ENCODE data around the gene DERL3. TPM values are rescaled to one million over a fixed set of nuclear protein-coding genes. Genes with fewer than 3 reads are reported as not detected.

The DERL3 gene
- total RNA-seq, 2 experiments from 2014 or later = 7.8 to 8.3 TPM

DNA sequence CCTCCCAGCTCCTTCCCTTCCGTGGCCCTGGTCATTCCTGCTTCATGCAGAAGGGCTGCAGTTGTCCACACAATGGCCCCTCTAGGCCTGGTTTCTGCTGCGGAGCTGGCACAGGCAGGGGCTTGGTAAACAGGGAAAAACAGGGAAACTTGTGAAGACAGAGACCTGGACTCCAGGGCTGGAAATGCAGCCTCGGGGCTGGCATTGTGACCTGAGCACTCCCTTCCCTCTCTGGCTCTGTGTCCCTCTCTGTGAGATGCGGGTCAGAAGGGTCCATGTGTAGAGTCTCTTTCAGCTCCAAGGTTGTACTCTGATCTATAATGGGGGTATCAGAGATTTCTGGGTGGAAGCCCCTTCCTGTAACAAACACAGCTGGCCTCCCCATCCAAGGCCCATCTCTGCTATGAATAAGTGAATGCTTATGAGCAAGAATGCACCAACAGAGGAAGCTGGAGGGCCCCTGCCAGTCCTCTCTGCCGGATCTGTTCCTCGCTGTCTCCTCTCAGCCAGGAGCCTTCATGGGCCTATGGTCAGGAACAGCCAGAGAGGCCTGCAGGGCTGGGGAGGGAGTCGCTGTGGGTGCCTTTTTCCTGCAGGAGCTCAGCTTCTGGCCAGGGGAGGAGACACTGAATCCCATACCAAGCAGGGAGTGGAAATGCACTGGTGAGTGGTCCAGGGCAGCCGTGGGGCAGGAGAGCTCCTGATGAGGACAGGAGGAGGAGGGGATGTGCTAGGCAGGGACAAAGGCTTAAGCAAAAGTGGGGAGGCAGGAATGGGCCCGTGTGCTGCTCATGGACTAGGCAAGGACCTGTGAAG is 6.7 kb upstream of the DERL3 start:
- Mint-ChIP-seq H3K9me3 (no peaks in the 10 kb centered on the region), H3K4me3 (no peak overlapping the region), H3K4me1 (peaks cover 17% of the 10 kb centered on the region), H3K27ac (no peak overlapping the region), H3K27me3 (peaks cover 14% of the 10 kb centered on the region), H3K36me3 (ENCODE audit: low read depth) (no peaks in the 10 kb centered on the region)
- no peak for DNase-seq
- POLR2A ChIA-PET = interaction anchor here (0.8 to 2.5 kb wide), 9 partner anchors 9 to 159 kb away, joined by 3 to 11 read pairs (median 4); partner anchors contain the start of genes CHCHD10, MIF, SLC2A11 and SMARCB1
- CTCF ChIA-PET = interaction anchor here (1.0 to 1.4 kb wide), 2 partner anchors 12 to 77 kb away, joined by 3 to 8 read pairs; partner anchors contain the start of gene SLC2A11

DNA sequence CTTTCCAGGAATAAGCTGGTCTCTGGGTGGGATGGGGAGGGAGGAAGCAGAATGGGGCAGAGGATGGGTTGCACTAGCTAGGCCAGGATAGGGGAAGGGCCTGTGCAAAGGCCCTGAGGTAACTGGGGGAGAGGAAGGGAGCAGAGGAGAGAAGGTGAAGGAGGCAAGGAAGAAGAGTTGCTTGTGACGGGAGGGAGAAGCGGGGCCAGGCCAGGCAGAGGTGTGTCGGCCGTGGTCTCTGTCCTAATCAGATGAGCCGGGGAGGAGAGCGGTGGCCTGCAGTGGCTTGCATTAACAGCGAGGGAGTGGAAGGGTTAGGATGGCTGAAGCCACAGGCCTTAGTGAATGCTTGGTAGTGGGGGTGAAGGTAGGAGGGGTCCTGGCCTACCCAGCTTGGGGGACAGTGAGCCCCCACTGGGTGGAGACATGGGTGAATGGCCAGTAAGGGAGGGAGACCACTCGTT is 6.0 kb upstream of the DERL3 start:
- H3K4me3 Mint-ChIP-seq = no peak overlapping the region
- H3K27me3 Mint-ChIP-seq = peaks cover 9% of the 10 kb centered on the region
- H3K9me3 Mint-ChIP-seq = no peaks in the 10 kb centered on the region
- peaks cover 16% of the 10 kb centered on the region for H3K4me1 Mint-ChIP-seq
- POLR2A ChIA-PET = interaction anchor here (0.8 to 2.5 kb wide), 5 partner anchors 12 to 158 kb away, joined by 3 to 11 read pairs (median 3); partner anchors contain the start of genes CHCHD10 and SLC2A11
- H3K36me3 Mint-ChIP-seq (ENCODE audit: low read depth) = no peaks in the 10 kb centered on the region
- CTCF ChIA-PET = interaction anchor here (0.8 kb wide), 1 partner anchor 74 kb away, joined by 3 read pairs; no protein-coding TSS in a partner anchor
- no peak for DNase-seq
- H3K27ac Mint-ChIP-seq = no peak overlapping the region

DNA sequence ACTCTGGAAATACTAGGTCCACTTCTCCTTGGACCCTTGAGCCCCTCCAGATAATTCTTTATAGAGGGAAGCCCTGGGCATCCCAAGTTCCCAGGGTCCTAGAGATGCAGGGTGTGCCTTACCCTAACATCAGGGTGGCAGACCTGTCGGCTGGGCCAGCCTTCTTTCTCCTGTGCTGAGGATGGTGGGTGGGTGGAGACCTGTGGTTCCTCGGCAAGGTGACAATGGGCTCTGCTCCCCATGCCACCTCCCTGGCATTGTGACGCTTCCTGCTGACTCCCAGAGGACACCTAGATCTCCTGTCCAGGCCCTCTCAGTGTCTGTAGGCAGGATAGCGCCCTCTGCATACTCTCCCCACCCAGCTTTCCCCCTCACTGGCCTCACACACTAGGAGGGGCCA is 3.8 kb upstream of the DERL3 start:
- Mint-ChIP-seq H3K36me3 (ENCODE audit: low read depth) (no peaks in the 10 kb centered on the region), H3K4me1 (peaks cover 31% of the 10 kb centered on the region), H3K4me3 (no peak overlapping the region), H3K27ac (no peak overlapping the region), H3K9me3 (no peaks in the 10 kb centered on the region), H3K27me3 (peaks cover 9% of the 10 kb centered on the region)
- ChIA-PET CTCF (no interaction called here), POLR2A (no interaction called here)
- DNase-seq = no peak

DNA sequence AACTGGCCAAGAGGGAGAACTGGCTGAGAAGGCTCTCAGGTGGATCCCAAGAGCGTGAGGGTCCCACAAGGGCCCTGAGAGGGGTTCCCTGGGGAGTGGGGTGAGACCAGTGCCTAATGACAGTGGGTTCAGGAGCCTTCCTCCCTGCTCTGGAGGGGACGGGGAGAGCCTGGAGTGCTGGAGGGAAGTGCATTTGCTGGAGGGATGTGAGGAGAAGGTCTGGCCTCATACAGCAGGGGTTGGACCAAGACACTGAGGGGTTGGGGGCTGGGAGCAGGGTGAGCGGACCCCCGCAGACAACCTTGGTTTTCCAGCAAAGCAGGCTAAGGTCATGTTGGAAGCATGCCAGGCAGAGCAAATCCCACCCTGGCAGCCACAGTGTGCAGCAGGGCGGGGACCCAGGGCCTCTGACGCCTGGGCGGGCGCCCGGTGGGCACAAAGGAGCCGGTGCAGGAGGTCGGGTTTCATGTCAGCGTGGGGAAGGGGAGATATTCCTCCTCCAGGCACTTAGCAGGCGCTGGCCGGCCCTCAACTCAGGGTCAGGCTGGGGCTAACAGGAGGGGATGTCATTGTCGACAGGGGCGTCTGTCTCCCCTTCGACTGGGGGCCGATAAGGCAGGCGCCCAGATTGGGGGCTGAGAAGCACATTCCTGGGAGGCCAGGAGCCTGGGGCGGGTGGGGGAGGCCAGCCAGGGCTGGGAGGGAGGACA is 3.1 kb upstream of the DERL3 start:
- ChIA-PET CTCF (no interaction called here), POLR2A (no interaction called here)
- no peak for DNase-seq
- Mint-ChIP-seq H3K27ac (no peak overlapping the region), H3K4me1 (peaks cover 34% of the 10 kb centered on the region), H3K36me3 (ENCODE audit: low read depth) (no peaks in the 10 kb centered on the region), H3K27me3 (peaks cover 9% of the 10 kb centered on the region), H3K4me3 (no peak overlapping the region), H3K9me3 (no peaks in the 10 kb centered on the region)

DNA sequence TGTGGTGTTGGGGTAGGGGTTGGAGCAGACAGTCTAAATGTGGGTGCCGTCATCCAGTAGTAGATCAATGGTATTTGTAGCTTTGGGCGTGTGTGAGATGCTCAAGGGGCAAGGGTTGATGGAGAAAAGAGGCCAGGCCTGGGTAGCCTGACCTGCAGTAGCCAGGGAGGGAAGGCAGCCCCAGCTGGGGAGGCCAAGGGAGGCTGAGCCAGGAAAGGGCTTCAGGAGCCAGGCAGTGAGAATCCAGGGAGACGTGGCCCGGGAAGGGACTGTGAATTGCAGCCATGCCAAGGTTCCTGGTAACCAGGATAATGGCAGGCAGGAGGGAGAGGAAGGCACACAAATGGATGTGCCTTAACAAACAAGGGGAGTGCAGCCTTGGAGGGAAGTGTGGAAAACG is 2.5 kb upstream of the DERL3 start:
- H3K4me1 Mint-ChIP-seq = peaks cover 31% of the 10 kb centered on the region

DNA sequence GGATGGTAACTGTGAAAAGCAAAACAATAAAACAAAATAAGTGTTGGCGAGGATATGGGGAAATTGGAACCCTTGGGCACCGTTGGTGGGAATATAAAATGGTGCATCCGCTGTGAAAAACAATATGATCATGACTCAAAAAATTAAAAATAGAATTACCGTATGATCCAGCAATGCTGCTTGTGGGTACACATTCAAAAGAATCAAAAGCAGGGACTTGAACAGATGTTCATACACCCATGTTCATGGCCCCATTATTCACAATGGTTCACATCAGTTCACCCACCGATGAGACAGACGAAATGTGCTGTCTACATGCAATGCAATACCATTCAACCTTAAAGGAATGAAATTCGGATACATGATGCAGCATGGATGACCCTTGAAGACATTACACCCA is 1.2 kb upstream of the DERL3 start:
- H3K27me3 Mint-ChIP-seq = peaks cover 9% of the 10 kb centered on the region
- H3K4me3 Mint-ChIP-seq = no peak overlapping the region
- DNase-seq = no peak
- ChIA-PET POLR2A (no interaction called here), CTCF (no interaction called here)
- peak overlapping the region; percentile 10 for H3K27ac Mint-ChIP-seq
- H3K9me3 Mint-ChIP-seq = no peaks in the 10 kb centered on the region
- H3K4me1 Mint-ChIP-seq = peaks cover 29% of the 10 kb centered on the region
- peaks cover 2% of the 10 kb centered on the region for H3K36me3 Mint-ChIP-seq (ENCODE audit: low read depth)

More for the DNA sequence above, 2.5 kb upstream of the DERL3 start:
- peaks cover 9% of the 10 kb centered on the region for H3K27me3 Mint-ChIP-seq
- POLR2A ChIA-PET = no interaction called here
- no peak overlapping the region for H3K27ac Mint-ChIP-seq
- no peak for DNase-seq
- CTCF ChIA-PET = no interaction called here
- H3K4me3 Mint-ChIP-seq = no peak overlapping the region
- no peaks in the 10 kb centered on the region for H3K36me3 Mint-ChIP-seq (ENCODE audit: low read depth)
- no peaks in the 10 kb centered on the region for H3K9me3 Mint-ChIP-seq

DNA sequence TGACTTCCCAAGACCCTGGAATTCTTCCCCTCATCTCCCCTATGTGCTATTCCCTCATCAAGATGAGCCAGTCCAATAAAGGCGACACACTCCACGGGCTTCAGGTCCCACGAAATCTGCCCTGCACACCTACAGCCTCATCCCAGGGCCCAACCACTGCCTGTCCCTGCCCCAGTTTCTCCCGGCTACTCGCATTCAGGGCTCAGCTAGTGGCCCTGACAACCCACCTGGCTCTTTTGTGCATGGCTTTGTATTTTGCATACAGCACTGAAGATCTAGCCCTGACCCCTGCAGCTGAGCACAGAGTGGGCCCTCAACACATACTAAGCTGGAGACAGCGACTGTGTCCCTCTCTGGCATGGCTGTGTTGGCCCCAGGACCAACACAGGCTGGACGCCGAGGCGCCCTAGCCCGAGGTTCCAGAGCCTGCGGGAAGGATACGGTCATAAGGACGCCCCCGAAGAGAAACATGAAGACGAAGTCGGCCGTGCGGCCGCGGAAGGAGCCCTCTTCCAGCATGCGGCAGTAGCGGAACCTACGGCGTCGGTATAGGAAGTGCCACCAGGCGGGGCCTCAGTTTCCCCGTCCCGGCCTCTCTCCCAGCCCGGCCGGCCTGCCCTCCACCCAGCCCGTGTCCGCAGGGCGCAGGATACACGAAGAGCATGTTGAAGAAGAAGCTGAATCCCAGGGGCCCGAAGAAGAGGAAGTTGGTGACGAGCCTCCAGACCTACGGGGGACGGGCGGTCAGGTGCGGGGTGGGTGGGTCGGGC is 710 bp downstream of the DERL3 start:
- ChIA-PET POLR2A (interaction anchor here (0.8 to 1.5 kb wide), 5 partner anchors 9 to 70 kb away, joined by 3 to 4 read pairs (median 3); partner anchors contain the start of gene SLC2A11), CTCF (interaction anchor here (0.5 to 1.0 kb wide), 3 partner anchors 12 to 72 kb away, joined by 4 to 5 read pairs (median 5); no protein-coding TSS in a partner anchor)
- H3K27me3 Mint-ChIP-seq = peaks cover 9% of the 10 kb centered on the region
- H3K36me3 Mint-ChIP-seq (ENCODE audit: low read depth) = peaks cover 2% of the 10 kb centered on the region
- H3K4me3 Mint-ChIP-seq = peak overlapping the region; percentile 85
- H3K4me1 Mint-ChIP-seq = peaks cover 23% of the 10 kb centered on the region
- DNase-seq = no peak
- peak overlapping the region; percentile 65 for H3K27ac Mint-ChIP-seq
- no peaks in the 10 kb centered on the region for H3K9me3 Mint-ChIP-seq

DNA sequence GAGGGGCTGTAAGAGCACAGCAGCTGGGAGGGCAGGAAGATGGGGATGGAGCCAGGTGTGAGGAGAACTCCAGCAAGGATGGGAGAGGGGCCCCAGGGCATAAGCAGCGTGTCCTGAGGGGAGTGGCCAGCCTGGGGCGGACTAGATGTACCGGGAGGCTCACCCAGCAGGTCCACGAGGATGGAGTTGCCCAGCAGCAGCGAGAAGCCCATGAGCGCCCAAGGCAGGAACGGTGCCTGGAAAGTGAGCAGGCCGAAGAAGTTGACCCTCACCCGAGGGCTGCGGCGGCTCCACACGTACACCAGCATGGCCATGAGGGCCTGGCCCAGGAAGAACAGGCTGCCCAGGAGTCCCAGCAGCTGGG is 1.3 kb downstream of the DERL3 start:
- H3K4me1 Mint-ChIP-seq = peaks cover 23% of the 10 kb centered on the region
- H3K27ac Mint-ChIP-seq = no peak overlapping the region
- H3K9me3 Mint-ChIP-seq = no peaks in the 10 kb centered on the region
- H3K27me3 Mint-ChIP-seq = peaks cover 9% of the 10 kb centered on the region
- ChIA-PET POLR2A (interaction anchor here (1.3 to 1.5 kb wide), 4 partner anchors 9 to 69 kb away, joined by 3 to 5 read pairs (median 4); partner anchors contain the start of gene SLC2A11), CTCF (interaction anchor here (0.5 kb wide), 1 partner anchor 71 kb away, joined by 5 read pairs; no protein-coding TSS in a partner anchor)
- H3K36me3 Mint-ChIP-seq (ENCODE audit: low read depth) = peaks cover 2% of the 10 kb centered on the region
- no peak for DNase-seq
- peak overlapping the region; percentile 85 for H3K4me3 Mint-ChIP-seq

DNA sequence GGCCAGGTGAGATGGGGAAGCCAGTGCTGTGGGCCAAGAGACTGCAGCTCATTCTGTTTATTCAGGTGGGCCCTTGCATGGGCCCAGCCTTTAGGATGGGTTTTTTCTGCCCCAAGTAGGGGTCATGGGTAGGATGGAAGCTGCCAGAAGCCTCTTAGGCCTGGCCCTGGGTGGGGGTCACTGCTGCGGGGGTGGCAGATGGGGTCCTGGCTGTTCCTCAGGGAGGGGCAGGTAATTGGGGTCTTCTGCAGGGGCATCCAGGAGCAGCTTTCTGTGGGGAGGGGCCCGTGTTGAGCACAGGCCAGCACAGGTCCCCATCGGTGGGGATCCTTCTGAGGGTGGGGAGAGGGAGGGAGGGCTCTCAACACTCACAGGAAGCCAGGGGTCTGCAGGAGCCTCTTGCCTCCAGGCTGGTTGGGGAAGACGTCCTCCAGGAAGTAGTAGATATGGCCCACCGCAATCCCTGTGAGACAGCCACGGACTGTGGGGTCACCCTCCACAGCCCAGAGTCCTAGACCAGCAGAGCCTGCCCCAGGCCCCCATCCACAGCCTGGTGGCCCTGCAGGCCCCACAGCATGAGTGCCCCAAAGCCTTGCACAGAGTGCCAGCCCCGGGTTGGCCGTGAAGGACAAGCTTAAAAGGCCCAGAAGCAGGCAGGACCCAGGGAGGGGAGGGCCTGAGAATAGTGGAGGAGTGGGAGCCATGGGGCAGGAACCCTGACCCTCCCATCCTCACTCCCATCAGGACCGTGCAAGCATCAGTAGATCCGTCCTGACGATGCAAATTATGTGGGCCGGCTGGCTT is 1.9 kb downstream of the DERL3 start:
- DNase-seq = no peak
- peaks cover 23% of the 10 kb centered on the region for H3K4me1 Mint-ChIP-seq
- peaks cover 9% of the 10 kb centered on the region for H3K27me3 Mint-ChIP-seq
- no peaks in the 10 kb centered on the region for H3K9me3 Mint-ChIP-seq
- no peak overlapping the region for H3K27ac Mint-ChIP-seq
- H3K36me3 Mint-ChIP-seq (ENCODE audit: low read depth) = peaks cover 2% of the 10 kb centered on the region
- peak overlapping the region; percentile 22 for H3K4me3 Mint-ChIP-seq
- CTCF ChIA-PET = no interaction called here
- POLR2A ChIA-PET = interaction anchor here (1.3 to 1.4 kb wide), 2 partner anchors 10 to 69 kb away, joined by 3 to 5 read pairs; no protein-coding TSS in a partner anchor

DNA sequence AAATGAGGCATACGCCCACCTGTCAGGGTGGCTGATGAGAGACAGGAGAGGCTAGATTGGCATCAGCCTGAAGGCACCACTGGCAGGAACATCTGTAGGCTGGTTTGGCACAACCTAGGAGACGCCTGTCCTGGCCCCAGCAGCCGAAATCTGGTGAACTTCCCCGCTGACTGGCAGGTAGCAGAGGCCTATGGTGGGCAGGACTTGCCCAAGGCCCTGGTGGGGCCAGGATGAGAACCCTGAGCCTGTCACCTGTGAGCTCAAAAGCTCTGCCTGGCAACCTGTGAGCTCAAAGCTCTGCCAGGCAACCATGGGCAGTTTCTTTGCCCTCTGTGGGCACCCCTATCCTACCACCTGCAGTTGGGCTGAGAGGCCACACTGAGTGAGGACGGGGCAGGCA is 2.5 kb downstream of the DERL3 start:
- Mint-ChIP-seq H3K4me3 (no peak overlapping the region), H3K36me3 (ENCODE audit: low read depth) (peaks cover 2% of the 10 kb centered on the region), H3K4me1 (peaks cover 23% of the 10 kb centered on the region), H3K9me3 (no peaks in the 10 kb centered on the region), H3K27ac (no peak overlapping the region), H3K27me3 (peaks cover 7% of the 10 kb centered on the region)
- POLR2A ChIA-PET = interaction anchor here (1.4 kb wide), 1 partner anchor 10 kb away, joined by 5 read pairs; no protein-coding TSS in a partner anchor
- CTCF ChIA-PET = no interaction called here
- DNase-seq = no peak

DNA sequence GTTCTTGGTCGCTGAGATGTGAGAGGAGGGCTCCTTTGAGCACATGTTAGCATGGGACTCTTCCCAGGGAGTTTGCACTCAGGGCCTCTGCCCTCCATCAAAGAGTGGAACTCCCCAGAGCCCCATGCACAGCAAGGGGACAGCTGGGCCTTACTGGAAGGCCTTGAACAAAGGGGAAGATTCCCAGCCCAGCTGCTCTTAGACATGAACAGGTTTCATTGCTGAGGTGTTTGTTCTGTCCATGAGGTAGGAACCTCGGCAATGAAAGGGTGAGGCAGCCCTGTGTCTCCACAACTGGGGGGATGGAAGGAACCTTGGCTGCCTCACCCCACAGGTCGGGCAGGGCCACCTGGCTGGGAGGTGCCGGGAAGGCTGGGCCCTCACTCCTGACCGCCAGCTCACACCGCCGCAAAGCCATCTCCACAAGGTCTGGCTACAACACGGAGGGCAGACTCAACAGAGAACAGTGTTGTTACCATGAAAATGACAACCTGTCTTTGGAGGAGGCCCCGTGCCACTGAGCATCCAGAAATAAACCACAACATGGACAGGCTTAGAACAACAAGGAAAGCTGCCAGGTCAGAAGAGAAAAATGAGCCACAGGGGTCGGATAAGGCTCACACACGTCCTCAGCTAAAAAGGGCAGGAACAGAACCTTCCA is 3.2 kb downstream of the DERL3 start:
- Mint-ChIP-seq H3K27me3 (peaks cover under 1% of the 10 kb centered on the region), H3K9me3 (no peaks in the 10 kb centered on the region), H3K27ac (no peak overlapping the region), H3K36me3 (ENCODE audit: low read depth) (peaks cover 4% of the 10 kb centered on the region), H3K4me3 (no peak overlapping the region), H3K4me1 (peaks cover 23% of the 10 kb centered on the region)
- ChIA-PET POLR2A (interaction anchor here (0.7 to 1.8 kb wide), 4 partner anchors 9 to 49 kb away, joined by 3 to 5 read pairs (median 4); partner anchors contain the start of genes SLC2A11 and SMARCB1), CTCF (interaction anchor here (0.8 to 1.0 kb wide), 2 partner anchors 14 to 22 kb away, joined by 3 read pairs; partner anchors contain the start of gene SLC2A11)
- DNase-seq = no peak
